Endometrial microvascular endothelial cells (primary cell): Measurements from ENCODE around the gene SPEN. TPM values are rescaled to one million over a fixed set of nuclear protein-coding genes. Genes with fewer than 3 reads are reported as not detected.
"Not testable (repeated sequence)": the region's sequence is repeated elsewhere in the genome, so short reads cannot be mapped to it uniquely, and the experiment has no call there.

Source experiments
- in situ Hi-C: cut with HindIII; loops from 2 replicates; pipeline ENCODE4 v1.10.0; 2017; ENCODE audit warnings: low sequenced_read_pairs, low pct_unique_long_range_greater_than_20kb; ENCODE audit errors: inconsistent ontology term
- total RNA-seq: library from RNA; depleted of rRNA; stranded (reverse); fragments of >200 nt; gene quantifications from one replicate; pipeline ENCODE4 v1.2.3, GENCODE V29; 2015; ENCODE audit errors: inconsistent ontology term

Gene SPEN
- total RNA-seq, 1 donor from 2014 or later = 16.5 TPM

DNA sequence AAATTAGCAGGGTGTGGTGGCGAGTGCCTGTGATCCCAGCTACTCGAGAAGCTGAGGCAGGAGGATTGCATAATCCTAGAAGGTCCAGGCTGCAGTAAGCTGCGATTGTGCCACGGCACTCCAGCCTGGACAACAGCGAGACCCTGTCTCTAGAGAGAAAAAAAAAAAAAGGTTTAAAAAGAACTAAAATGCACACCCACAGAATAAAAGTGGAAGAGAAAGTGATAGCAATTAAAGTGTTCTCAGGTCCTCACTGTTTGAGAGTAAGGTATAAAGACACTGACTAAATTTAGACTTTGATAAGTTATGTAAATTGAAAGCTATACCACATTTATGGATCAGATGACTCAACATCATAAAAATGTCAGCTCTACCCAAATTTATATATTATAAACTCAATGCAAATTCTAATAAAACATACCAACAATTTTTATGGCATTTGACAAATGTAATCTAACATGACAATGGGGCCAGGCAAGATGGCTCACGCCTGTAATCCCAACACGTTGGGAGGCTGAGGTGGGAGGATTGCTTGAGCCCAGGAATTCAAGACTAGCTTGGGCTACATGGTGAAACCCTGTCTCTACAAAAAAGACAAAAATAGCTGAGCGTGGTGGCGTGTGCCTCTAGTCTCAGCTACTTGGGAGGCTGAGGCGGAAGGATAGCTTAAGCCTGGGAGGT lies 116.6 kb downstream of the SPEN start:
- in situ Hi-C loops = no loop called here

DNA sequence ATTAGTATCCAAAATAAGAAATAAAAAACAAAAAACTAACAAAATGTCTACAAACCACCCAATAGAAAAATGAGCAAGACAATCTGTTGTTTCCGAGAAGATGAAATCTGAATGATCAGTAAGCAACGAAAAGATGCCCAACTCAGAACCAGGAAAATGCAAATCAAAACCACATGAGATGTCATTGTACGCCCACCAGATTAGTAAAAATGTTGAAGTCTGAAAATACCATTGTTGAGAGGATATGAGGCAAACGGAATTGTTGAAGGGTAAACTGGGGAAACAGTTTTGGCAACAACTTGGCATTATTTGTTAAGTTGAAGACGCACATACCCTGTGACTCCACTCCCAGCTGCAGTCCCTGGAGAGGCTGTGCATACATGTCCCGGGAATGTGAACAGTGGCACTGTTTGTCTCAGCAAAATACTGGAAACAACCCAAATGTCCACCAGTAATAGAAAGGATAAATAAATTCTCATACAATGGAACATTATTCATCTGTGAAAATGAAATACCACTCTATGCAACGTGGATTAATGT lies 117.8 kb downstream of the SPEN start:
- in situ Hi-C loops = no loop called here

DNA sequence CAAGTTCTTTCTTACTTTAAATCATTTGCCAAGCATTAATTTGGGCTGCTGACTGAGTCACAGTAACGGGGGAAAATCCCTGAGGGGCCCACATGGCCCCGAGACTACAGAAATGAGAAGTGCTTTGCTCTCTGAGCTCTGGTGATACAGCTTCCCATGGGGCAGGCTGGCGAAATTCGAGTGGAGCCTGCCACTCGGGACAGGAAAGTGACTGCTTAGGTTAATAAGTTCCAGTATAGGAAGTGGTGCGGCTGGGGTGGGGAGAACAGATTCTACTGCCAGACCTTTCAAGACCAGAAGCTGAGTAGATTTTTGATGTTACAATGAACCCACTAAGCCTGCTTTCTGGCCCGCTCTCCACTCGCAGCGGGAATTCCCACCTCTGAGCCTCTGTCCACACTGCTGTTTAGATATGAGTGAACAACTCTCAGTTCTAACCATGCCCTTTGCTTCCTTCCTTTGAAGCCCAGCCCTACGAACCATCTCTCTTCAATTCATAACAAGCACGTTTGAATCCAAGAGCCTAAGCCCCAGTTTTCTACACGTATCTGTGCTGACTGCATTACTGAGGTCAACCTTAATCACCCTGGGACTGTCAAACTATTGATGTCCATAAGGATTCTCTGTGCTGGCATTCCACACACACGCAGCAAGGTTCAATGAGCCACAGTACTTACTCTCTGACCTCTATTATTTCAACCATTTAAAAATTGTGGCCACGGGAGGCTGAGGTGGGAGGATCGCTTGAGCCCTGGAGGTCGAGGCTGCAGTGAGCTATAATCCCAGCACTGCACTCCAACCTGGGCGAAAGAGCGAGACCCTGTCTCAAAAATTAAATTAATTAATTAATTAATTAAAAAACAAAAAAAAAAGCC lies 118.8 kb downstream of the SPEN start:
- in situ Hi-C loops = no loop called here

DNA sequence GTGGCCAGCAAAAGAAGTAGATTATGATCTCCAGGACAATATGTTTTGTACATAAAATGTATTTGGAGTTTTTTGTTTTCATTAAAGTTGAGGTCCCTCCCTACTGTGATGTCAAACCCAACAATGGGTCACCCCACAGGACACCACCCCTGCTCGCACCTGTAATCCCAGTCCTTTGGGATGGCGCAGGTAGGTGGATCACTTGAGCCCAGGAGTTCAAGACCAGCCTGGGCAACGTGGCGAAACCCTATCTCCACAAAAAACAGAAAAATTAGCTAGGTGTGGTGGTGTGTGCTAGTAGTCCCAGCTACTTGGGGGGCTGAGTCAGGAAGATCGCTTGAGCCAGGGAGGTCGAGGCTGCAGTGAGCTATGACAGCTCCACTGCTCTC lies 119.4 kb downstream of the SPEN start:
- in situ Hi-C loops = no loop called here

DNA sequence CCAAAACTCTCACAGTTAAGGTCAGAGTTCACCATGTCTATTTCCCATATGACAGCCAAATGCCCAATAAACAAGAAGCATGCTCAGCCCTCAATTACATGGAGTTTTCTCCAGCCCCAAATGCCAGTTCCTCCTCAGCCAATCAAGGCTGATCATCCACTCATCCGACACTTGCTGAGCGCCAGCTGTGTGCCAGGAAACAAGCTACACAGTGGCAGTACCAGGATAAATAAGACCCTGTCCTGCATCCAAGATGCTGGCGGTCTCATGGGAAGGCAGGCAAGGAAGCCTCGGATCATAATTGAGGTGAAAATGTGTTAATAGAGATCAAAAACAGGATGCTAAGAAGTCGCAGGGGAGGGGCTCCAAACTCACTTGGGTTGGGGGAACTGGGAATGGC lies 120.7 kb downstream of the SPEN start:
- in situ Hi-C loops = no loop called here

DNA sequence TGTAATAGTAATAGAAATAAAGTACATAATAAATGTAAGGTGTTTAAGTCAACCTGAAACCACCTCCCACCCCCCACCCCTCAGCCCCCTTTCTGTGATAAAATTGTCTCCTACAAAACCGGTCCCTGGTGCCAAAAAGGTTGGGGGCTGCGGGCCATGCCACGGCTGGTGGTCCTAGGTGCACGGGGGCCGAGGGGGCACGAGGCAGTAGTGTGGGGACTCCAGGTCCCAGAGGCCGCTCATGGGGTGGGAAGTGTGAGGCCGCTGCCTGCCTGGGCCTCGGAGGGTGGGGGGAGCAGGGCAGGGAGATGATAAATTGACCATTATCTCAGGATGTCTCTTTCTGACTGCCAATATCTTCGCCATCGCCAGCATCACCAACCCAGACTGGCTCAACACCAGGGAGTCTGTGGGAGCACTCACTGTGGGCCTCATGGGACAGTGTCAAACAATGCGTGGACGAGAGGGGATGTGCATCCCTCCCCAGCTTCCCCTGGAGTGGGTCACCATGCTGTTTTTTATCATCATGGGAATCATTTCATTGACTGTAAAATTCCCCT lies 121.9 kb downstream of the SPEN start:
- in situ Hi-C loops = no loop called here

DNA sequence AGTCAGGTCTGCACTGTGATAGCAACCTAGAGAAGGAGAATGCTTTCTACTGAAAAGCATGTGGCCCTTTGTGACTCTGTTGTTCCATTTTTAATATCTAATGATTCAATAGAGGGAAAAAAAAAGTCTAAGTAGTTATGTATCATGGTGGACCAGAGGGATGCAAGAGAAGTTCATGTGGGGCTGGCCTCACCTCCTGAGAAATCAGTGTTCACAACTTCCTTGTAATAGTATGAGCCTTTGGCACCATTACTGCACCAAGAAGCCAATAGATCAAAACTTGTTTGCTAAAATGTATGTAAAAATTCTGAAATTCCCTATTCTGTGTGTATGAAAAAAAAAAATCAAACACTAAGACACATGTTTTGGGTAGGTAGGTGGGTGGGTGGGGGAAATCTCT lies 123.4 kb downstream of the SPEN start:
- in situ Hi-C loops = no loop called here

DNA sequence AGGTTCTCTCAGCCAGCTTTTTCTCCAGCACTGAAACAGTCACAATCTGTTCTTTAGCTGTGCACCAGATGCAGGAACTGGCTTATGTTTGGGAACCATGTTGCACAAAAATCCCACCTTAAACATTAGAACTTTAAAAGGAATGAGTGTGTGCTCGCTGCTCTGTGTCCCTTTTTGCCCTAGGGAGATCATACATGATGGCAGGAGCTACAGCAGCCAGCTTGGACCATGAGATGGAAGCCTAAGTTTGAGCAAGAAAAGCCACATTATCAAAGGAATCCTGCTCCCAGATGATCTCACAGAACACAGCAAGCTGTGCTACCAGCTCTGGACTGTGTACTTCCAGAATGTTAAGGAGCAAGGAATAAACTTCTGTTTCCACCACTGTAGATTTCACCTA lies 124.9 kb downstream of the SPEN start:
- in situ Hi-C loops = no loop called here

DNA sequence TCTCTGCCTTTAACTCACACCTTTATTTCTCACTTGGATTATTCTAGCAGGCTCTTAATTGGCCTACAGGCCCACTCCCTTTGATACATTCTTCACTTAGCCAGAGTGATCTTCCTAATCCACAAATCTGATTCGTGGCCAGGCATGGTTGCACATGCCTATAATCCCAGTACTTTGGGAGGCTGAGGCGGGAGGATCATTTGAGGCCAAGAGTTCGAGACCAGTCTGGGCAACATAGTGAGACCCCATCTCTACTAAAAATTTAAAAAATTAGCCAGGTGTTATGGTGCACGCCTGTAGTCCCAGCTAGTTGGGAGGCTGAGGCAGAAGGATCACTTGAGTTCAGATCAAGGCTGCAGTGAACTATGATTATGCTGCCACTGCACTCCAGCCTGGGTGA lies 126.3 kb downstream of the SPEN start:
- in situ Hi-C loops = no loop called here

DNA sequence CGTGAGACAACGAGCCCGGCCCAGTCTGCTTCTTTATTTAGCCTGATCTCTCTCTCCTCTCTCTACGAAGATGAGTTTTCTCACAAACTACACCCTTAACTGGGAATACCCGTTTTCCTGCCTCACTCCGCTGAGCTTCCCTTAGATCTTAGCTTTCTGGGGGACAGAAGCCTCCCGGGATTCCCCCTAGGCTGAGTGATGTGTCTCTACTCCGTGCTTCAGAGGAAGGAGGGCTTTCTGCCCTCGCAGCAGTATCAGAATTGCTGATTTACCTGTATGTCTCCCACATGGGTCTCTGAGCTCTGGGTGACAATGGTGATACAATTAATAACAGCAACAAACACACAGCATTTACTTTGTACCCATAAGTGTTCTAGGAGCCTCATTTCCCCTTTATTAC lies 127.3 kb downstream of the SPEN start:
- in situ Hi-C loops = no loop called here

DNA sequence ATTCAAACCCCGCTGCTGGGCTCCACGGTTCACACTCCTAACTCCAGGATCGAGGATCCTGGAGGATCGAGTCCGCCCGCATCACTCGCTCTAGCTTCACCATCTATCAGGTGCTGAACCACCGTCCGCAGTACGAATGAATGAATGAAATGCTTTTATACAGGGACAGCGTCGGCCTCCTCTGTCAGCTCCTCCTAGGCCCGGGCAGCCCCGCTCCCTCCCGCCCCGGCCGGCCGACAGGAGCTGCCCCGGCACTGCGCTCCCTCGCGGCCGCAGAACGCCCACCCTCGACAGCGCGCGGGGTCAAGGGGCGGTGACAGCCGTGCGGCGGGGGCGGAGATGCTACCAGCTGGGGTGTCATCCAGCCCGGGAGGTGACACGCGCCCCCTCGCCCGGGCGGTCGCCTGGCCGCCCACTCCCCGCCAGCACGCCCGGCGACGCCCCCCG lies 127.9 kb downstream of the SPEN start:
- in situ Hi-C loops = no loop called here

DNA sequence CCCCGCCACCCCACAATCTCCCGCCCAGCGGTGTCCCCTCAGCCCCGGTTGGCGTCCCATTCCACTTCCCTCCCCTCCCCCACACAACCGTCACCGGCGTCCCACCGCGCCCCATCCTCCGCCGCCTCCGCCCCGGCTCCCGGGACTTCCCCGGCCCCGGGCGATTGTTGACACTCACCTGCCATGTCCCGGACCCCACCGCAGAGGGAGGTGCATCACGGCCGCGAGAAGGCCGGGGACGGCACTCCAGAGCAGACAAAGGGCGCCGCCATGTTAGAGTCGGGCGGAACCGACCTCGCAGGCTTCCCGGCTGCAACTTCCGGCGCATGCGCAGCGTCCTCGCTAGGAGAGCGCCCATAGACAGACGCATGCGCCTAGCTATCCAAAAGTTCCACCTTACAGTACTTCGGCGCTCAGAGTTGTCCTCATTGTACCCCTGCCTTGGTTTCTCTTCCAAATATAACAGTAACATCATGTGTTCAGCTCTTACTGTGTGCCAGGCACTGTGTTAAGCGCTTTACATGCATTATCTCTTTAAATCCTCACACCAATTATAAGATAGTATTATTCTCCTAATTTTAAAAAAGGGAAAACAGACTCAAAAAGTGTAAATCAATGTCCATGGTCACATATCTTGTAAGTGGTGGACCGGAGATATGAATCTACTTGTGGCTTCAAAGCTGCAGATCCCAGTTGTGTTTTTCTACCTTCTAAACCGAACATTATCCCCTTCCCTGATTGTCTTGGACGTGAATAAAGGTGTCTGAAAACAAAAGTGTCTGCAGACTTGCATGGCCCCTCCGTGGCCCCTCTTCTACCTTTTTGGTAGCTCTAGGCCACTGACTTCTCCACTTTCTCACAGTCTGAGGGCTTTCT lies 128.5 kb downstream of the SPEN start, which contains the start of gene ZBTB17:
ZBTB17 (minus strand) TSS at position 297 of the 876 bp plus-strand sequence. CDS start 27,606 bp downstream, outside the sequence.
- in situ Hi-C loops = no loop called here

DNA sequence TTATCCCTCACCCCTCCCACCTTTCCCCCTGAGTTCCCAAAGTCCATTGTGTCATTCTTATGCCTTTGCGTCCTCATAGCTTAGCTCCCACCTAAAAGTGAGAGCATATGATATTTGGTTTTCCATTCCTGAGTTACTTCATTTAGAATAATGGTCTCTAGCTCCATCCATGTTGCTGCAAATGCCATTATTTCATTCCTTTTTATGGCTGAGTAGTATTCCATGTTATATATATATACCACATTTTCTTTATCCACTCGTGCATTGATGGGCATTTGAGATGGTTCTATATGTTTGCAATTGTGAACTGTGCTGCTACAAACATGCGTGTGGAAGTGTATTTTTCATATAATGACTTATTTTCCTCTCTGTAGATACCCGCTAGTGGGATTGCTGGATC lies 130.4 kb downstream of the SPEN start:
- in situ Hi-C loops = not testable (repeated sequence)

DNA sequence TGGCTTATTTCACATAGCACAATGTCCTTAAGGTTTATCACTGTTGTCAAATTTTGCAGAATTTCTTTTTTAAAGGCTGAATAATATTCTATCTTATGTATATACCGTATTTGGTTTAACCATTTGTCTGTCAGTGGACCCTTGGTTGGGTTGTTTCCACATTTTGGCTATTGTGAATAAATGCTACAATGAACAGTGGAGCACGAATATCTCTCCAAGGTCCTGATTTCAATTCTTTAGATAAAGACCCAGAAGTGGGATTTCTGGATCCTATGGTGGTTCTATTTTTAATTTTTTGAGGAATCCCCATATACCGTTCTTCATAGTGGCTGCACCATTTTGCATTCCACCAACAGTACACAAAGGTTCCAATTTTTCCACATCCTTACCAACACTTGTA lies 134.2 kb downstream of the SPEN start:
- in situ Hi-C loops = no loop called here

DNA sequence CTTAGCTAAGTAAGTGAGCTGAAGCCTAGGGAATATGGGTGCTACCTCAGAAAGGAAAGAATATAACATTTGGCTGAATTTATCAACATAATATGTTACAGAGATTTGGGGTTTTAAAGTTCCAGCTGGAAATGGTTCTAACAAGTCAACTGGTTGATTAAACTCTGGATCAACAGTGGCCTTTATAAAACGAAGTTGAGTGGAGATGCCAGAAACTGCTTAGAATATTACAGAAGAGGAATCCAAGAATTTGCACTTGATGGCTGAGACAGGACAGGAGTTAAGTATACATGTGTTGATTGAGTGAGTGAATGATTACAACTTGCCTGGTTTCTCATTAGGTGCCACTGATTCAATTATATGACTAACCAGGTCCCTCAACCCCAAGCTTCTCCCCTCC lies 135.8 kb downstream of the SPEN start:
- in situ Hi-C loops = no loop called here

DNA sequence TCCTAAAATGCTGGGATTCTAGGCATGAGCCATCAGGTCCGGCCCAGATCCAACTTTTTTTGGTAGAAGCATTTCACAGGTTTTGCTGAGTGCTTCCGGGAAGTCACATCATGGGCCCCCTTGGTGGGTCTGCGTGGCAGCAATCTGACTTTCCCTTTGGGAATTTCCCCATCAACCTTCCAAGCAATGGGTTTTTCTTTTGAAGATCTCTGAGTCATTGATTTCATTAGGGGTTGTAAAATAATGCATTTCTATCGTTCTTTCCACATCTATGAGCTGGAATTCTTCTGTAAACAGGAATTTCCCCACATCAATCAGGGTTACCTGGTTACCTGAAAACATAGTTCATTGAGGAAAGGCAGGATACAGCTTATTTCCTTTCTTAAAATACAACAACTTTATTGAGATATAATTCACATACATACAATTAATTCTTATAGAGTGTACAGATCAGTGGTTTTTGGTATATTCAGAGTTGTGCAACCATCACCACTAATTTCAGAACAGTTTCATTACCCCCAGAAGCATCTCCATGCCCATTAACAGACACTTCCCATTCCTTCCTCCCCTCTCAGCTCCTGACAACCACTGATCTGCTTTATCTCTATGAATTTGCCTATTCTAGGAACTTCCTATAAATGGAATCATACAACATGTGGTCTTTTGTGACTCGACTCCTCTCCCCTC lies 138.2 kb downstream of the SPEN start:
- in situ Hi-C loops = no loop called here

DNA sequence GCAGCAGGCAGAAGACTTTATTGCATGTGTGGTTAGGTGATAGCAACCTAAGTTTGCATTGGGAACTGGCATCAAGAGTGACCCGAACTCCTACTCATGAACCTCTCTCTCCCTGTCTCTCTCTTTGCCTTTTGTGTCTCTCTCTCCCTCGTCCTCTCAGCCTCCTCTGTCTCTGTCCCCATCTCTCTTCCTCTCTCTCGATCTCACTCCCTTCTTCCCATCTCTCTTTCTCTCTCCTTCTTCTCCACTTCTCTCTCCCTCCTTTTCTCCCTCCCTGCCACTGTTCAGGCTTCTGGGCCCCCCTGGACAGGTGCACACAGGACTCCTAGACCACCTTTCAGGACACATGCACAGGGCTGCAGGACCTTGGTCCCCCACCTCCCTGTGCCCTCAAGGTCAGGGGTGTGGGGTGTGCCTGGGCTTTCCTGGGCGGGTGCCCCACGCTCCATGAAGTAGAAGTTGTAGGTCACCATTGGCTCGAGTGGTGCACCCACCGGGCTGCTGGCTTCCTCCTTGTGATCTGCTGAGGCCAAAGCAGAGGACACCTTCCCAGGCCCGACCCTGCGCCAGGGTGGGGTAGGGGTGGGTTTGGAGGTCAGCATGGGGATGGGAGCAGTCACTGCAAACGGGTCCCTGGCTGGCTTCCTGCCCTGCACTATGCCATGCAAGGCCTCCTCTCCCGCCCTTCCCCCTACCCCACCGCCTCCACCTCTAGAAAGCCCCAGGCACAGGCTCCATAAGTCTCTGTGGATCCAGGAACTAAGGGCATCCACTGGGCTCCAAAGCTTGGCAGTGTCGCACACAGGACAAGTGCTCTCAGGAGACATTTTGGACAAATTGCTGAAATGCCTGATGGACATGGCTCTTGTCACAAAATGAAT lies 141.6 kb downstream of the SPEN start:
- in situ Hi-C loops = no loop called here
